GM12873 (cell line): ENCODE data around the gene LCN2.

Experiments used
- CTCF ChIP-seq: IDR thresholded peaks from 2 replicates; pipeline ENCODE4 v1.5.1; 2012; ENCODE audit warnings: low read depth, mild to moderate bottlenecking, moderate library complexity, low read length, control low read depth; ENCODE audit not compliant: insufficient read depth; ENCODE audit errors: missing control alignments

Gene LCN2

GRCh38 chr9:128142596-128142995, 6.7 kb upstream of the LCN2 start:
- TF ChIP-seq CTCF, result no peak

GRCh38 chr9:128143525-128144238, 5.6 kb upstream of the LCN2 start:
- TF ChIP-seq CTCF, result no peak

- TF ChIP-seq CTCF, result no peak
These were observed 4.7 kb upstream of the LCN2 start for GRCh38 chr9:128144239-128145181.

GRCh38 chr9:128145536-128145935, 3.7 kb upstream of the LCN2 start:
- no peak for TF ChIP-seq CTCF

GRCh38 chr9:128145951-128146351, 3.3 kb upstream of the LCN2 start:
- TF ChIP-seq CTCF, result no peak

- no peak for TF ChIP-seq CTCF
These were observed 2.6 kb upstream of the LCN2 start for GRCh38 chr9:128146591-128147120.

GRCh38 chr9:128148509-128149000, 698 bp upstream of the LCN2 start:
- TF ChIP-seq CTCF, result no peak
